Mesothelial cell of epicardium (in vitro differentiated cells): ENCODE measurements around the gene PDE7B. TPM values are rescaled to one million over a fixed set of nuclear protein-coding genes. Genes with fewer than 3 reads are reported as not detected.

Experiments used
- DNase-seq, 2 experiments: peaks; one replicate each; pipeline ENCODE4 v3.0.0; 2021; ENCODE audit warnings: low spot score in 2 of 2; ENCODE audit not compliant: unreplicated experiment in 2 of 2
- H3K27ac Mint-ChIP-seq: 2 replicates; pipeline ENCODE4 v1.8.0; 2021; ENCODE audit warnings: mixed read lengths
- H3K27me3 Mint-ChIP-seq: 2 replicates; pipeline ENCODE4 v1.8.0; 2021; ENCODE audit warnings: low read depth, mixed read lengths
- H3K36me3 Mint-ChIP-seq: 2 replicates; pipeline ENCODE4 v1.8.0; 2021; ENCODE audit warnings: mixed read lengths
- H3K4me1 Mint-ChIP-seq: 2 replicates; pipeline ENCODE4 v1.8.0; 2021; ENCODE audit warnings: mixed read lengths
- H3K4me3 Mint-ChIP-seq: 2 replicates; pipeline ENCODE4 v1.8.0; 2021; ENCODE audit warnings: mild to moderate bottlenecking, moderate library complexity, mixed read lengths
- H3K9me3 Mint-ChIP-seq: 2 replicates; pipeline ENCODE4 v1.8.0; 2021; ENCODE audit warnings: mixed read lengths
- total RNA-seq: library from RNA; stranded (reverse); gene quantifications from 3 replicates; pipeline ENCODE4 v1.2.1, GENCODE V29; 2021
- TF ChIP-seq, protein P1 (sequence below): fragments of 200-600 bp; sonication (generic); IDR thresholded peaks from one replicate; pipeline ENCODE4 v1.5.0; 2021; ENCODE audit warnings: antibody characterized with exemption; ENCODE audit not compliant: unreplicated experiment

Gene PDE7B
- total RNA-seq, 1 donor from 2014 or later = 18.2 TPM

DNA sequence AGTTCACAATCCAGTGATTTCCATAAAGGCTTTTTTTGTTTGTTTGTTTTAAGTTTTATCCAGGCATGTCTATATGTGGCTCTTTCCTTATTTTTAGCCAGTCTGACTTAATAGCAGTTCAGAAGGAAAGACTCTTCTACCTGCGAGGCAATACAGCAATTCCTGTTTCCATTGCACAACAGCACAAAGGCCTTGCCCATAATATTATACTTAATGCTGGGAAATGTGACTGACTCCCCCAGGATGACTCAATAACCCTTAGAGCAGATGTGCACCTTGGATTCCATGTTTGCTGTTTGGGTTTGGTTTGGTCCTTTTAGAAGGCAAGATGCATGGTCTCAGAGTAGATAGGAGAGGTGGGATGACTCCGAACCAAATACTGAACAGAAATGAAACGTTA, 214.5 kb downstream of the PDE7B start:
- H3K27ac Mint-ChIP-seq = no peak overlapping the region
- H3K4me1 Mint-ChIP-seq = peaks cover 19% of the 10 kb centered on the region
- H3K9me3 Mint-ChIP-seq = peaks cover 4% of the 10 kb centered on the region
- TF ChIP-seq, protein P1, sequence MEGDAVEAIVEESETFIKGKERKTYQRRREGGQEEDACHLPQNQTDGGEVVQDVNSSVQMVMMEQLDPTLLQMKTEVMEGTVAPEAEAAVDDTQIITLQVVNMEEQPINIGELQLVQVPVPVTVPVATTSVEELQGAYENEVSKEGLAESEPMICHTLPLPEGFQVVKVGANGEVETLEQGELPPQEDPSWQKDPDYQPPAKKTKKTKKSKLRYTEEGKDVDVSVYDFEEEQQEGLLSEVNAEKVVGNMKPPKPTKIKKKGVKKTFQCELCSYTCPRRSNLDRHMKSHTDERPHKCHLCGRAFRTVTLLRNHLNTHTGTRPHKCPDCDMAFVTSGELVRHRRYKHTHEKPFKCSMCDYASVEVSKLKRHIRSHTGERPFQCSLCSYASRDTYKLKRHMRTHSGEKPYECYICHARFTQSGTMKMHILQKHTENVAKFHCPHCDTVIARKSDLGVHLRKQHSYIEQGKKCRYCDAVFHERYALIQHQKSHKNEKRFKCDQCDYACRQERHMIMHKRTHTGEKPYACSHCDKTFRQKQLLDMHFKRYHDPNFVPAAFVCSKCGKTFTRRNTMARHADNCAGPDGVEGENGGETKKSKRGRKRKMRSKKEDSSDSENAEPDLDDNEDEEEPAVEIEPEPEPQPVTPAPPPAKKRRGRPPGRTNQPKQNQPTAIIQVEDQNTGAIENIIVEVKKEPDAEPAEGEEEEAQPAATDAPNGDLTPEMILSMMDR = no peak
- H3K27me3 Mint-ChIP-seq = no peaks in the 10 kb centered on the region
- no peak overlapping the region for H3K4me3 Mint-ChIP-seq
- H3K36me3 Mint-ChIP-seq = peaks cover 4% of the 10 kb centered on the region
- DNase-seq = no peak

DNA sequence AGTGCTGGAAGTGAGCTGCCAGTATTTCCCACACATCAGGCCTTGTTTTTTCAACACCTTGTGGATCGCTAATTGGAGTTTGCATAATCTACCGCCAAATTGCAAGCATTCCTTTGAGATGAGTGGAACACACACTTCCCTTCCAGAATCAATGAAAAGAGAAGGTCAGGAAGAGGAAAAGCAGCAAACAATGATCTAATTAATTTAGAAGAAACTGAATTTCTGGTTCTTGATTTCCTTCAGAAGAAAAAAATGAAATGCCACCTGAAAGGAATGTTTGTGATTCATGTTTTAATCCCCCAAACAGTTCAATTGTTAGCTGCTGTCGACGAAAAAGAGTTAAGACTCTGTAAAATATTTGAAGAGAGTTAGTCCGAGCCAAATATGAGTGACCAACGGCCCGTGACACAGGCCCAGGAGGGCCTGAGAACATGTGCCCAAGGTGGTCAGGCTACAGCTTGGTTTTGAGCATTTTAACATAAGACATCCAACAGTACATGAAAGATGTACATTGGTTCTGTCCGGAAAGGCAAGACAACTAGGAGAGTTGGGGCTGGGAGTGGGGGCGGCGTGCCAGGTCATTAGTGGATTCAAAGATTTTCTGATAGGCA, 216.3 kb downstream of the PDE7B start:
- TF ChIP-seq, protein P1 = no peak
- Mint-ChIP-seq H3K4me3 (no peak overlapping the region), H3K4me1 (peaks cover 16% of the 10 kb centered on the region), H3K27me3 (no peaks in the 10 kb centered on the region), H3K9me3 (peaks cover 4% of the 10 kb centered on the region), H3K36me3 (peaks cover 6% of the 10 kb centered on the region), H3K27ac (peak overlapping the region; percentile 90)
- DNase-seq = no peak

DNA sequence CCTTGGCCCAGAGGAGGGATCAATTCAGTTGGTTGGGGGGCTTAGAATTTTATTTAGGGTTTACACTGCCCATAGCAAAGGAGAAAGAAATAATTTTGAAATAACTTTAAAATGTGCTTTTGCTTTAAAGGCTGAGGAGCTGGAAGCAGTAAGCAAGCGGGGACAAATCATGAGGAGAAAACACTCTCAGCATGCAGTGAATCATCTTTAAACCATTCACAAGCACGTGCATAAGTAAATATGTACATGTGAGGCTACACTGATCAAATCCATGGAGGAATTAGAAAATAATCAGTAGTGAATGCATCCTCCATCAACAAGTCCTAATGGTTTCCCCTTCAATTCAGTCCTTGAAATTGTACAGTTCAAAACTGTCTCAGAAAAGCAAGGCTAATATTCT, 217.6 kb downstream of the PDE7B start:
- H3K27ac Mint-ChIP-seq = peak overlapping the region; percentile 80
- no peak overlapping the region for H3K4me3 Mint-ChIP-seq
- H3K36me3 Mint-ChIP-seq = peaks cover 8% of the 10 kb centered on the region
- TF ChIP-seq, protein P1 = no peak
- H3K4me1 Mint-ChIP-seq = peaks cover 16% of the 10 kb centered on the region
- no peak for DNase-seq
- no peaks in the 10 kb centered on the region for H3K27me3 Mint-ChIP-seq
- H3K9me3 Mint-ChIP-seq = peaks cover 4% of the 10 kb centered on the region

DNA sequence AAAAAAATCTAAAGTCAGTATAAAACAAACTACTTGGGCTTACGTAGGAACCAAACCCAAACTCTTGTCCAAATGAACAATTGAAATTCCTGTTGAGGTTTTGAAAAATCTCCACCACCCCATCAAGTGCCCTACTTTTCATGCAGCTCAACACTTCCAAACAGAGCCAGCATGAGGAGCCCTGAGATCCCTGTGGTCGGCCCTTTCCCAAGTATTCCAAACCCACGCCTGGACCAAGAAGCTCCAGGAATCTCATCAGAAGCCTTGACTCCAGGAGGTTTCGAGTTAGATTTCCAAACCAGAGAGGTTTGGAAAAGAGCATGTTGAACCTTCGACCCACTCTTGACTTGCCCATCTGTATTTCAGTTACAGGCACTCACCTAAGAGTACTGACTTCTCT, 219.3 kb downstream of the PDE7B start:
- H3K4me3 Mint-ChIP-seq = no peak overlapping the region

DNA sequence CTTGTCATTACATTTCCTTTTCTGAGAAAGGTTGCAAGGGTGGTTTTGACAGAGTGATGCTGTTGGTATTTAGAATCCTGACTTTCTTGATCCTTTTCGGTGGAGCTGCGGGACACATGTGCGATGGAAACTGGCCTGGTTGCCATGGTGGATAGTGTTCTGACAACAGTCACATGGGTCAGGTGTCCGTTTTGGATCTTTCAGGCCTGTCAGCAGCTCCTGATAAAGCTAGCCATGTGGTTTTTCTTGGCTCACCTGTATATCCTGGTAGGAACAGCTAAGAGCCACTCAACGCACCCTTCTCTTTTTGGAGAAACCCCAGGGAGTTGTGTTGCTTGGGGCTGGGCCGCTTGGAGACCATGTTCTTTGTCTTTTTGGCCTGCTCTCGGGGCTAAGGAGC, 221.2 kb downstream of the PDE7B start:
- Mint-ChIP-seq H3K27me3 (no peaks in the 10 kb centered on the region), H3K36me3 (peaks cover 12% of the 10 kb centered on the region), H3K4me1 (peaks cover 14% of the 10 kb centered on the region), H3K9me3 (peaks cover 10% of the 10 kb centered on the region), H3K27ac (no peak overlapping the region), H3K4me3 (no peak overlapping the region)
- no peak for DNase-seq
- TF ChIP-seq, protein P1 = no peak

More for the DNA sequence above, 219.3 kb downstream of the PDE7B start:
- TF ChIP-seq, protein P1 = no peak
- Mint-ChIP-seq H3K27ac (no peak overlapping the region), H3K4me1 (peaks cover 19% of the 10 kb centered on the region), H3K36me3 (peaks cover 12% of the 10 kb centered on the region), H3K27me3 (no peaks in the 10 kb centered on the region), H3K9me3 (peaks cover 10% of the 10 kb centered on the region)
- no peak for DNase-seq
